ENCODE measurements around the gene OR11G2.
"Not testable (repeated sequence)": the region's sequence is repeated elsewhere in the genome, so short reads cannot be mapped to it uniquely, and the experiment has no call there.

Gene OR11G2

GRCh38 chr14:20223410-20223809 is 32.7 kb downstream of the OR11G2 start, which contains the start of gene OR11H6:
Gene OR11H6, plus strand, starts transcription at chr14:20223710. Its CDS starts 0 bp downstream, at chr14:20223710.
- DNase-seq (ENCODE audit: low spot score) = no peak

GRCh38 chr14:20228681-20229080 is 38.0 kb downstream of the OR11G2 start, which contains the start of gene OR11H7:
Gene OR11H7, plus strand, starts transcription at chr14:20228981.
- DNase-seq (ENCODE audit: low spot score) = no peak

- DNase-seq (ENCODE audit: low spot score) = not testable (repeated sequence)
Measured at GRCh38 chr14:20235415-20235814, 44.7 kb downstream of the OR11G2 start.

- DNase-seq (ENCODE audit: low spot score) = no peak
Measured at GRCh38 chr14:20247646-20248246, 57.0 kb downstream of the OR11G2 start.

Data from CD4-positive, alpha-beta T cell treated with Interleukin-6 at 100 ng/mL for 8 hours (primary cell).